ENCODE measurements around the gene MTA2.

GRCh38 chr11:62599069-62599696 lies 2.5 kb downstream of the MTA2 start:
- TF ChIP-seq, protein P1, sequence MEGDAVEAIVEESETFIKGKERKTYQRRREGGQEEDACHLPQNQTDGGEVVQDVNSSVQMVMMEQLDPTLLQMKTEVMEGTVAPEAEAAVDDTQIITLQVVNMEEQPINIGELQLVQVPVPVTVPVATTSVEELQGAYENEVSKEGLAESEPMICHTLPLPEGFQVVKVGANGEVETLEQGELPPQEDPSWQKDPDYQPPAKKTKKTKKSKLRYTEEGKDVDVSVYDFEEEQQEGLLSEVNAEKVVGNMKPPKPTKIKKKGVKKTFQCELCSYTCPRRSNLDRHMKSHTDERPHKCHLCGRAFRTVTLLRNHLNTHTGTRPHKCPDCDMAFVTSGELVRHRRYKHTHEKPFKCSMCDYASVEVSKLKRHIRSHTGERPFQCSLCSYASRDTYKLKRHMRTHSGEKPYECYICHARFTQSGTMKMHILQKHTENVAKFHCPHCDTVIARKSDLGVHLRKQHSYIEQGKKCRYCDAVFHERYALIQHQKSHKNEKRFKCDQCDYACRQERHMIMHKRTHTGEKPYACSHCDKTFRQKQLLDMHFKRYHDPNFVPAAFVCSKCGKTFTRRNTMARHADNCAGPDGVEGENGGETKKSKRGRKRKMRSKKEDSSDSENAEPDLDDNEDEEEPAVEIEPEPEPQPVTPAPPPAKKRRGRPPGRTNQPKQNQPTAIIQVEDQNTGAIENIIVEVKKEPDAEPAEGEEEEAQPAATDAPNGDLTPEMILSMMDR (conservative IDR thresholded peaks at IDR 0.05): no peak
- TF ChIP-seq EZH2 (IDR thresholded peaks at IDR 0.05; ENCODE audit: low read depth): no peak
